Stimulated activated effector memory CD8-positive, alpha-beta T cell treated with anti-CD3 and anti-CD28 coated beads, Interleukin-12 subunit alpha, Interleukin-12 subunit beta, amount 100 ng/mL, for 72 hours (primary cell): Measurements from ENCODE around the gene XDH.

Experiments used
- ATAC-seq: fragments of 150-1000 bp; cut with Tn5 transposase; 2 replicates; pipeline ENCODE4 v1.10.0; 2021
- DNase-seq, 2 donors: peaks; one replicate each; pipeline ENCODE4 v3.0.0; 2021 to 2022; ENCODE audit warnings: low spot score in 2 of 2
- H3K27ac Mint-ChIP-seq: one replicate; pipeline ENCODE4 v1.8.0; 2022; ENCODE audit warnings: mild to moderate bottlenecking, mixed read lengths
- H3K36me3 Mint-ChIP-seq: one replicate; pipeline ENCODE4 v1.8.0; 2022; ENCODE audit warnings: mild to moderate bottlenecking, mixed read lengths
- H3K4me1 Mint-ChIP-seq: one replicate; pipeline ENCODE4 v1.8.0; 2022; ENCODE audit warnings: mixed read lengths
- H3K4me3 Mint-ChIP-seq: one replicate; pipeline ENCODE4 v1.8.0; 2022; ENCODE audit warnings: mild to moderate bottlenecking, mixed read lengths
- H3K9me3 Mint-ChIP-seq: one replicate; pipeline ENCODE4 v1.8.0; 2022; ENCODE audit warnings: mixed read lengths

The XDH gene

DNA sequence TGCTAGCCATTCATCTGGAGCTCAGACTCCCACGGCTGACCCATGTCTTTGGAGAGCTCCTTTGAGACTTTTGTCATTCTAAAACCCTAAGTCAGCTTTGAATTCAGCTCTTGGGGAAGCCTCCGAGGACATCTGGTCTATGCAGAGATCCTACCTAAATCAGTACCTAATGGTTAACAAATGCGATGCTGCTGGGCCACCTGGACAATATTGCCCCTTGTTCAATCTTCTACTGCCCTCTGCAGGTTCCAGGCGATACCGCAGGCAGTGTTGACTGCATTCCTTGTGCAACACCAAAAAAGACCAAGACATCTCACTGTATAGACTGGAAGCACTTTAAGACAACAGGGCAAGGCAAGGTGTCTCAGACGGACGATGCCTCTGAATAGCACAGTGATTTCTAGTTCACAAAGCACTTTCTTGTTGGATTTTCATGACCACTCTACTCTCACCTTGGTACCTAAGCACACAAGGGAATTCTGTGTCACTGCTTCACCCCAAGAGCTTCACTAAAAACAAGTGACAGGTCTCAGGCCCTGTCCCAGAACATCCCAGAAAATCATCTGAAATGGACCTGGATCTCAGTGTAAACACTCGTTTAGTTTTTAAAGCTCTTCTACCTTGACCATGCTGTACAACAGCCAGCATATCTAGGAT, 80.9 kb downstream of the XDH start:
- peak; percentile 77 for ATAC-seq
- no peaks in the 10 kb centered on the region for H3K36me3 Mint-ChIP-seq
- H3K4me3 Mint-ChIP-seq: no peak overlapping the region
- no peaks in the 10 kb centered on the region for H3K4me1 Mint-ChIP-seq
- H3K27ac Mint-ChIP-seq: no peak overlapping the region
- DNase-seq: peak; percentile 72 to 87
- no peaks in the 10 kb centered on the region for H3K9me3 Mint-ChIP-seq

GRCh38 chr2:31333046-31333445, 81.5 kb downstream of the XDH start:
- H3K9me3 Mint-ChIP-seq: no peaks in the 10 kb centered on the region
- DNase-seq: peak in 1 of 2 donors; percentile 40
- no peaks in the 10 kb centered on the region for H3K4me1 Mint-ChIP-seq
- H3K36me3 Mint-ChIP-seq: no peaks in the 10 kb centered on the region
- no peak for ATAC-seq
- no peak overlapping the region for H3K27ac Mint-ChIP-seq
- H3K4me3 Mint-ChIP-seq: no peak overlapping the region

DNA sequence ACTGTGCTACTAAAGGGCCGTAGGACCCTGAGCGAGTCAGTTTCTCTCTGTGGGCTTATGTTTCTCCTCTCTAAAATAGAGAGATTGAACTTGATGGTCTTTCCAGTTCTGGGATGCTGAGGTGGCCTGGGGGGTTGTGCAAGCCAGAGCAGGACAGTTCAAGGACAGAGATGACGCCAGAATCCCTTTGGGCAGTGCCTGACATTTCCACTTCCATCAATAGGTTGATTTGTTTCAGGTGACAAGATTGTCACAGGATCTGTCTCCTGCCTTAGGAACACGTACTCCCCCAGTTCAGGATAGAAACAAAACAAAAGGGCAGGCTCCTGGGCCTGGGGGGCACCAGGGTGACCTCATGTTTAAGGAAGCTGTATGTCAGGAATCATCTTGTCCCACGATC, 82.0 kb downstream of the XDH start:
- Mint-ChIP-seq H3K36me3 (no peaks in the 10 kb centered on the region), H3K27ac (peak overlapping the region; percentile 21), H3K4me3 (no peak overlapping the region), H3K9me3 (no peaks in the 10 kb centered on the region), H3K4me1 (no peaks in the 10 kb centered on the region)
- ATAC-seq (no peak), DNase-seq (peak in 1 of 2 donors; percentile 41)

- Mint-ChIP-seq H3K4me3 (no peak overlapping the region), H3K27ac (peak overlapping the region; percentile 12), H3K9me3 (no peaks in the 10 kb centered on the region)
Measured at GRCh38 chr2:31331156-31331555, 83.4 kb downstream of the XDH start.

GRCh38 chr2:31329081-31329625, 85.4 kb downstream of the XDH start:
- ATAC-seq (no peak), DNase-seq (no peak)
- Mint-ChIP-seq H3K36me3 (no peaks in the 10 kb centered on the region), H3K9me3 (no peaks in the 10 kb centered on the region), H3K4me3 (no peak overlapping the region), H3K27ac (no peak overlapping the region), H3K4me1 (peaks cover 10% of the 10 kb centered on the region)

More at GRCh38 chr2:31331156-31331555, 83.4 kb downstream of the XDH start:
- ATAC-seq (no peak), DNase-seq (no peak)
- H3K36me3 Mint-ChIP-seq: no peaks in the 10 kb centered on the region
- no peaks in the 10 kb centered on the region for H3K4me1 Mint-ChIP-seq

- ATAC-seq: no peak
- Mint-ChIP-seq H3K36me3 (no peaks in the 10 kb centered on the region), H3K9me3 (no peaks in the 10 kb centered on the region), H3K4me1 (peaks cover 22% of the 10 kb centered on the region), H3K4me3 (no peak overlapping the region), H3K27ac (no peak overlapping the region)
- DNase-seq: no peak
Measured at GRCh38 chr2:31328026-31328425, 86.5 kb downstream of the XDH start.

DNA sequence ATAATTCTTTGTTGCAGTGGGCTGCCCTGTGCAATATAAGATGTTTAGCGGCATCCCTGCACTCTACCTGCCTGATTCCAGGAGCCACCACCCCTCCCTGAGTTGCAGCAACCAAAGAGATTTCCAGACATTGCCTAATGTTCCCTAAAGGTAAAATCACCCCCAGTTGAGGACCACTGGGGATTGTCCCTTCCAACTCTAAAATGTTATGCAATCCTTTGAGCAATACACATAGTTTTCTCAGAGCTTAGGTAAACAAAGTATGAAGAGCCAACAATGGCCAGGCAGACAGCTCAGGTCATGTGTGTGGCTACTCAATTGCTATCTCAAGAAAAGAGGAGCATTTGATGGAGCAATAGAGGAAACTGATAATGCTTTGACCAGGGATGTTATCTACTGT, 87.0 kb downstream of the XDH start:
- Mint-ChIP-seq H3K27ac (no peak overlapping the region), H3K4me3 (no peak overlapping the region), H3K4me1 (peaks cover 27% of the 10 kb centered on the region), H3K9me3 (no peaks in the 10 kb centered on the region), H3K36me3 (no peaks in the 10 kb centered on the region)
- ATAC-seq (no peak), DNase-seq (no peak)

- Mint-ChIP-seq H3K36me3 (no peaks in the 10 kb centered on the region), H3K9me3 (no peaks in the 10 kb centered on the region), H3K4me3 (peak overlapping the region; percentile 22), H3K4me1 (peaks cover 48% of the 10 kb centered on the region), H3K27ac (peak overlapping the region; percentile 7)
- DNase-seq (no peak), ATAC-seq (peak; percentile 87)
Measured at GRCh38 chr2:31324016-31324633, 90.4 kb downstream of the XDH start.

- DNase-seq (no peak), ATAC-seq (no peak)
- H3K9me3 Mint-ChIP-seq: no peaks in the 10 kb centered on the region
- no peaks in the 10 kb centered on the region for H3K36me3 Mint-ChIP-seq
- peak overlapping the region; percentile 7 for H3K27ac Mint-ChIP-seq
- H3K4me3 Mint-ChIP-seq: no peak overlapping the region
- H3K4me1 Mint-ChIP-seq: peaks cover 64% of the 10 kb centered on the region
Measured at GRCh38 chr2:31322371-31322770, 92.2 kb downstream of the XDH start.

DNA sequence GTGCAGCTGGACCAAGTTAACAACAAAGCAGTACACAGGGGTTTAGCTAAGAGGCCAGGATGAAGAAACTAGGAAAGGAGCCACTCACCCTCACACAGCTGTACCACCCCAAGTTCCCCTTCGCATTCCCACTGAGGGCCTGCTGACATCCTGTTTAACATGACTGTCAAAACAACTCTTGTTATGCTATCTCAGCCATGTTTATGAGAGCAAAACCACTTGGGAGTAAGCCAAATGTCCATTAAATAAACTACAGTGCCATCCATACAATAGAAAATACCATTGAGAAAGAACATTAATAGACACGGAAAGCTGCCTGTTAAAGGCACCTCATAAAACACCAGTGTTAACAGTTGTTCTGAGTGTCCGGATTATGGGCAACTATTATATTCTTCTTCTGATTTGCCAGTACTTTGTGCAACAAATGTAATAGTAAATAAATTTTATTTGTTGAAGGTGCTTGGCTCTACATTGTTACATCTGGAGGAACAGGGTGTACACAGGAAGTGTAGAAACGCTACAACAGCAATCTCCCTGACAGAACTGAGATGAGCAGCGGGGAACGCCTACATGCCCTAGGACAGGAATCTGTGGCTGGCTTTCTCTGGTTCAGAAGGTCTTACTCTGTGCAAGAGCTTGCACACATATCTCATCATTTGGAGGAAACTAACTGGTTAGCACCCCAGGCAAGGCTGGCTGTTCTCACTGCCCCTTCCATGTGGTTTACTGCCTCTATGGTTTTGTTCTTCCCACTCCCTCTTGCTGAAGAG, 95.0 kb downstream of the XDH start:
- peak overlapping the region; percentile 86 for H3K27ac Mint-ChIP-seq
- DNase-seq (peak in 1 of 2 donors; percentile 59), ATAC-seq (peak; percentile 85)
- peak overlapping the region; percentile 30 for H3K4me3 Mint-ChIP-seq
- no peaks in the 10 kb centered on the region for H3K36me3 Mint-ChIP-seq
- no peaks in the 10 kb centered on the region for H3K9me3 Mint-ChIP-seq
- peaks cover 66% of the 10 kb centered on the region for H3K4me1 Mint-ChIP-seq

GRCh38 chr2:31318361-31319336, 95.9 kb downstream of the XDH start:
- Mint-ChIP-seq H3K36me3 (no peaks in the 10 kb centered on the region), H3K9me3 (no peaks in the 10 kb centered on the region), H3K4me3 (peak overlapping the region; percentile 30), H3K4me1 (peaks cover 56% of the 10 kb centered on the region), H3K27ac (peak overlapping the region; percentile 86)
- DNase-seq: peak; percentile 9 to 58
- ATAC-seq: peak; percentile 74

DNA sequence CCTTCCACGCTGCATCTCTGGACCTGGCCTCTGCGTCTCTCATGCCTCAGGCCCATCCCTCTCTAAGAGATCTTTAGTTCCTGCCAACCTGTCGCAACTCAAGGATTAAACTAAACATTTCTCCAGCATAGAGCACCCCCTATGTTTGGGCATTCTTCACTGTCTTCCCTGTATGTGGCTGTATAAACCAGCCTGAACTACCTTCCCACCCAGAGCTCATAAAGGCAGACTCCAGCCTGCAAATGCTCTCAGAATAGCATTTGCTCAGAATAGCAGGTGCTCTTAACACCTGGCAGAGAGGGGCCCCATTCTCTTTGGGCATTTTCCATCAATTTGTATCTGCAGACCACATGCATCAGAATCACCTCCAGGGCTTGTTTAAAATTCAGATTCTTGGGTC, 97.1 kb downstream of the XDH start:
- DNase-seq: no peak
- H3K36me3 Mint-ChIP-seq: no peaks in the 10 kb centered on the region
- ATAC-seq: no peak
- H3K4me3 Mint-ChIP-seq: no peak overlapping the region
- peaks cover 44% of the 10 kb centered on the region for H3K4me1 Mint-ChIP-seq
- H3K9me3 Mint-ChIP-seq: no peaks in the 10 kb centered on the region
- peak overlapping the region; percentile 16 for H3K27ac Mint-ChIP-seq

- no peaks in the 10 kb centered on the region for H3K9me3 Mint-ChIP-seq
- no peak for DNase-seq
Measured at GRCh38 chr2:31314761-31315160, 99.8 kb downstream of the XDH start.

DNA sequence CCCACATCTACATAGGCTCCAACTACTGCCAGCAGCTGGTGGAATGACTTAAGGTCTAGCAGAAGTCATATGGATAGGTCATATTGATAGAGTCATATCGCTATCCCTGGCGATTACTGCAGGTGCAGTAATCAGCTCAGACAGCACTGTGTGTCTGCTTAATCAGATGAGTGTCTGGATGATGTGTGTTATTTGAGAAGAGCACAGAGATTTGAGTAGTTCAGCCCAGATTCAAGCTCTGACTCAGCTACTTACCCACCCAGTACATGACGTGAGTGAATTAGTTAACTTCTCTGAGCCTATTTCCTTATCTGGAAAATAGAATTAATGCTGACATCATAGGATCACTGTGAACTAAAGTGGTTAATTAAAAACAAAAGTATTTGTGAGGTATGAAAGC, 101.6 kb downstream of the XDH start:
- DNase-seq (no peak), ATAC-seq (peak; percentile 63)
- Mint-ChIP-seq H3K4me3 (no peak overlapping the region), H3K9me3 (peaks cover 5% of the 10 kb centered on the region), H3K27ac (no peak overlapping the region), H3K36me3 (no peaks in the 10 kb centered on the region), H3K4me1 (peaks cover 13% of the 10 kb centered on the region)

More at GRCh38 chr2:31314761-31315160, 99.8 kb downstream of the XDH start:
- no peak overlapping the region for H3K4me3 Mint-ChIP-seq
- no peak overlapping the region for H3K27ac Mint-ChIP-seq
- no peaks in the 10 kb centered on the region for H3K36me3 Mint-ChIP-seq
- no peak for ATAC-seq
- H3K4me1 Mint-ChIP-seq: peaks cover 30% of the 10 kb centered on the region
